Peyer's patch (tissue), 4 donors: ENCODE measurements around the gene PLCH2. TPM values are rescaled to one million over a fixed set of nuclear protein-coding genes. Genes with fewer than 3 reads are reported as not detected.
"Not testable (repeated sequence)": the region's sequence is repeated elsewhere in the genome, so short reads cannot be mapped to it uniquely, and the experiment has no call there.

ENCODE experiments used
- DNase-seq, 3 donors: peaks; one replicate each; pipeline ENCODE4 v3.0.0-alpha.2; 2017 to 2019
- H3K27ac ChIP-seq, 4 donors: fragments of 200-600 bp; sonication (generic); one replicate each; pipeline ENCODE4 v1.5.1; 2016 to 2019
- H3K27me3 ChIP-seq, 2 donors: fragments of 200-600 bp; sonication (generic); one replicate each; pipeline ENCODE4 v1.5.1; 2019
- H3K36me3 ChIP-seq, 3 donors: fragments of 200-600 bp; sonication (generic); one replicate each; pipeline ENCODE4 v1.5.1; 2016 to 2019
- H3K4me1 ChIP-seq, 4 donors: fragments of 200-600 bp; sonication (generic); one replicate each; pipeline ENCODE4 v1.5.1; 2016 to 2019
- H3K4me3 ChIP-seq, 4 donors: fragments of 200-600 bp; sonication (generic); 1 replicate in 3 of 4; 2 replicates in 1 of 4; pipeline ENCODE4 v1.5.1; 2016 to 2019; ENCODE audit warnings: mild to moderate bottlenecking in 1 of 4
- H3K9me3 ChIP-seq, 4 donors: fragments of 200-600 bp; sonication (generic); one replicate each; pipeline ENCODE4 v1.5.1; 2016 to 2019; ENCODE audit warnings: mild to moderate bottlenecking in 1 of 4
- CTCF ChIP-seq, 6 experiments: fragments of 450-650 bp in 4 of 6; fragments of 200-600 bp in 2 of 6; sonication (generic) in 1 of 6; IDR thresholded peaks; one replicate each; pipeline ENCODE4 v1.5.1; 2017 to 2019; ENCODE audit warnings: antibody characterized with exemption in 6 of 6, mild to moderate bottlenecking in 3 of 6, moderate library complexity in 1 of 6
- POLR2A ChIP-seq, 2 donors: fragments of 450-650 bp; IDR thresholded peaks; one replicate each; pipeline ENCODE4 v1.5.1; 2017; ENCODE audit warnings: antibody characterized with exemption in 2 of 2, mild to moderate bottlenecking in 2 of 2, moderate library complexity in 2 of 2
- total RNA-seq, 4 donors: library from RNA; depleted of rRNA; stranded (reverse); fragments of >200 nt; gene quantifications; one replicate each; pipeline ENCODE4 v1.1.0, GENCODE V29; 2016

The PLCH2 gene
- total RNA-seq, 4 donors from 2014 or later: 2.5 to 18.3 (median 7.8) TPM

GRCh38 chr1:2438038-2438437, 38.1 kb upstream of the PLCH2 start:
- DNase-seq: no peak
- Histone ChIP-seq H3K27ac (no peak overlapping the region), H3K4me1 (no peaks in the 10 kb centered on the region), H3K36me3 (no peaks in the 10 kb centered on the region), H3K27me3 (peaks cover 0 to 4% of the 10 kb centered on the region in 2 donors), H3K4me3 (no peak overlapping the region), H3K9me3 (no peaks in the 10 kb centered on the region)
- no peak for TF ChIP-seq POLR2A (IDR thresholded peaks at IDR 0.05)
- TF ChIP-seq CTCF (IDR thresholded peaks at IDR 0.05): no peak

DNA sequence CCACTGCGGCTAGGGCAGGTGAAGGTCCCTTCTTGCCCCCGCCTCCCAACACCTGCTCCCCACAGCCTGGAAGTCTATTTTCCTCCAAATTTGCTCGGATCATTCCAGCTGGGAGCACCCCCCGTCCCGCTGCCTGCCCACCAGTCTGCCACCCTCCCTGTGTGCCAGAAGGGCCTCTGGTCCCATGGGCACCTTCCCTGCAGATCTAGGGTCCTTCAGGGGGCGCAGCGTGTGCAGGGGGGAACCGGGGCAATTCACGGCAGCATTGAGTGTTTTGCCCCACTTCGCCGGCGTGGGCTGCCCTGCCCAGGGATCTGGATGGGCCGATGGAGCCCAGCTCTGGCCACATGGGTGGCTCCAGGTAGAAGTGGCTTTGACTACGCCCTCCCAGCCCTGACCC, 37.4 kb upstream of the PLCH2 start:
- TF ChIP-seq CTCF (IDR thresholded peaks at IDR 0.05) (no peak), POLR2A (IDR thresholded peaks at IDR 0.05) (no peak)
- no peaks in the 10 kb centered on the region for H3K9me3 ChIP-seq
- H3K27me3 ChIP-seq: peaks cover 0 to 6% of the 10 kb centered on the region in 2 donors
- no peaks in the 10 kb centered on the region for H3K4me1 ChIP-seq
- H3K4me3 ChIP-seq: no peak overlapping the region
- no peak overlapping the region for H3K27ac ChIP-seq
- DNase-seq: no peak
- no peaks in the 10 kb centered on the region for H3K36me3 ChIP-seq

GRCh38 chr1:2439369-2439768, 36.7 kb upstream of the PLCH2 start:
- Histone ChIP-seq H3K36me3 (no peaks in the 10 kb centered on the region), H3K4me3 (no peak overlapping the region), H3K4me1 (peaks cover 0 to 5% (median 0%) of the 10 kb centered on the region in 4 donors), H3K27ac (no peak overlapping the region), H3K27me3 (peaks cover 0 to 12% of the 10 kb centered on the region in 2 donors), H3K9me3 (no peaks in the 10 kb centered on the region)
- no peak for DNase-seq
- TF ChIP-seq POLR2A (IDR thresholded peaks at IDR 0.05) (no peak), CTCF (IDR thresholded peaks at IDR 0.05) (no peak)

DNA sequence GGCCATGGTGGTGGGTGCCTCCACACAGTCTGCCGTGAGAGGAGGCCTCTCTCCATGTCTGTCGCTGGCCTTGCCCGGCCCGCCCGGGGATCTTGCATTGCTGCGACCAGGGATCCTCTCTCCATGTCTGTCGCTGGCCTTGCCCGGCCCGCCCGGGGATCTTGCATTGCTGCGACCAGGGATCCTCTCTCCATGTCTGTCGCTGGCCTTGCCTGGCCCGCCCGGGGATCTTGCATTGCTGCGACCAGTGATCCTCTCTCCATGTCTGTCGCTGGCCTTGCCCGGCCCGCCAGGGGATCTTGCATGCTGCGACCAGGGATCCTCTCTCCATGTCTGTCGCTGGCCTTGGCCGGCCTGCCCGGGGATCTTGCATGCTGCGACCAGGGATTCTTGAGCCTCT, 35.7 kb upstream of the PLCH2 start:
- DNase-seq, H3K36me3 ChIP-seq, H3K9me3 ChIP-seq, H3K4me3 ChIP-seq, H3K4me1 ChIP-seq, H3K27ac ChIP-seq: not testable (repeated sequence)
- peaks cover 0 to 12% of the 10 kb centered on the region in 2 donors for H3K27me3 ChIP-seq

DNA sequence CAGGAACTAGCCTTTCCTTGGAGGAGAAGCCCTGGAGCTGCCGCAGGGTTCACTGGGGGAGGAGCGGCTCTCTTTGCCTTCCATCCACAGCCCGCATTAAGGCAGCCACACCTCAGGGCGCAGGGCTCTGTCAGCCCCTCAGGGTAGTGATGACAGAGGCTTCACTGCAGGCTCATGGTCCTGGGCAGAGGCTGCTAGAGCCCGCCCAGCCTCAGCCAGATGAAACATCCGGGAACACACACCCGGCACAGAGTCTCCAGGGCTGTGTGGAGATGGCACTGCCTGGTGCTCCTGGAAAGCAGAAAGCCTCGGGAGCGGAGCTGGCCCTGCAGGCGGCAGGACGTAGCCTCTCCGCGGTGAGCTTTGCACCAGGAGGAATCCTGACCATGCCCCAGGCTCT, 34.3 kb upstream of the PLCH2 start:
- no peaks in the 10 kb centered on the region for H3K36me3 ChIP-seq
- H3K27me3 ChIP-seq: peaks cover 0 to 12% of the 10 kb centered on the region in 2 donors
- H3K9me3 ChIP-seq: no peaks in the 10 kb centered on the region
- TF ChIP-seq CTCF (IDR thresholded peaks at IDR 0.05): no peak
- H3K27ac ChIP-seq: no peak overlapping the region
- H3K4me1 ChIP-seq: peaks cover 0 to 5% (median 0%) of the 10 kb centered on the region in 4 donors
- DNase-seq: no peak
- H3K4me3 ChIP-seq: no peak overlapping the region

- H3K4me1 ChIP-seq: peaks cover 0 to 5% (median 0%) of the 10 kb centered on the region in 4 donors
- peaks cover 0 to 12% of the 10 kb centered on the region in 2 donors for H3K27me3 ChIP-seq
Observed at GRCh38 chr1:2442661-2443060, 33.4 kb upstream of the PLCH2 start.

More at GRCh38 chr1:2442661-2443060, 33.4 kb upstream of the PLCH2 start:
- TF ChIP-seq CTCF (IDR thresholded peaks at IDR 0.05): no peak
- TF ChIP-seq POLR2A (IDR thresholded peaks at IDR 0.05): no peak
- Histone ChIP-seq H3K9me3 (no peaks in the 10 kb centered on the region), H3K27ac (no peak overlapping the region), H3K36me3 (no peaks in the 10 kb centered on the region), H3K4me3 (no peak overlapping the region)
- no peak for DNase-seq
